AG09319 (cell line): ENCODE data around the gene CNTLN.

Source experiments
- DNase-seq: peaks from one replicate; pipeline ENCODE4 v3.0.0-alpha.2; 2010; ENCODE audit warnings: low read depth; ENCODE audit errors: extremely low read depth
- TF ChIP-seq, protein P1 (sequence below): IDR thresholded peaks from 2 replicates; pipeline ENCODE4 v1.5.1; 2011; ENCODE audit warnings: low read depth, mild to moderate bottlenecking, inconsistent platforms, low read length, moderate library complexity

The CNTLN gene

DNA sequence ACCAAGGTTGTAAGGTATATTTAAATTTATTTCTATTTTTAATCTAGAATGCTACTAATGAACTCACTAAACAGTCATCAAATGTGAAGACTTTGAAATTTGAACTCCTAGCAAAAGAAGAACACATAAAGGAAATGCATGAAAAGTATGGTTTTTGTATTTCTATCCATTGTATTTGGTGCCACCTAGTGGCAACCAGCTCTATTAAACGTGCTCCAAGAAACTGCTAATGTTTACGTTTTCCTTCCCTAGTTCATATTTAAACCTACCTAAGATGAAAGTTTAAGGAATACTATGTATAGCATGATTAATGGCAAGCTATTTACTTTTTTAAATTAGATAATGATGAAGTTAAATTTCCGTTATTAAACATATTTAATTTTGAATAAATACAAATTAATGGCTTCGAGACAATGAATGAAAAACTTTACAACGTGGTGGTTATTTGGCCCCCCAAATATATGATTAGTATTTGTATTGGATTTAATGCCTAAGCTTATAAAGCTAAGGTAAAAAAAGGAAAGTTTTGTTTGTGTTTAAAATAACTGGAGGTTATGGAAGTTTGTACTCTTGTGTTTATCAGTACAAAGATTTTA lies 328.1 kb downstream of the CNTLN start:
- DNase-seq, result peak; percentile 28
- TF ChIP-seq, protein P1, sequence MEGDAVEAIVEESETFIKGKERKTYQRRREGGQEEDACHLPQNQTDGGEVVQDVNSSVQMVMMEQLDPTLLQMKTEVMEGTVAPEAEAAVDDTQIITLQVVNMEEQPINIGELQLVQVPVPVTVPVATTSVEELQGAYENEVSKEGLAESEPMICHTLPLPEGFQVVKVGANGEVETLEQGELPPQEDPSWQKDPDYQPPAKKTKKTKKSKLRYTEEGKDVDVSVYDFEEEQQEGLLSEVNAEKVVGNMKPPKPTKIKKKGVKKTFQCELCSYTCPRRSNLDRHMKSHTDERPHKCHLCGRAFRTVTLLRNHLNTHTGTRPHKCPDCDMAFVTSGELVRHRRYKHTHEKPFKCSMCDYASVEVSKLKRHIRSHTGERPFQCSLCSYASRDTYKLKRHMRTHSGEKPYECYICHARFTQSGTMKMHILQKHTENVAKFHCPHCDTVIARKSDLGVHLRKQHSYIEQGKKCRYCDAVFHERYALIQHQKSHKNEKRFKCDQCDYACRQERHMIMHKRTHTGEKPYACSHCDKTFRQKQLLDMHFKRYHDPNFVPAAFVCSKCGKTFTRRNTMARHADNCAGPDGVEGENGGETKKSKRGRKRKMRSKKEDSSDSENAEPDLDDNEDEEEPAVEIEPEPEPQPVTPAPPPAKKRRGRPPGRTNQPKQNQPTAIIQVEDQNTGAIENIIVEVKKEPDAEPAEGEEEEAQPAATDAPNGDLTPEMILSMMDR, result peak; percentile 64

DNA sequence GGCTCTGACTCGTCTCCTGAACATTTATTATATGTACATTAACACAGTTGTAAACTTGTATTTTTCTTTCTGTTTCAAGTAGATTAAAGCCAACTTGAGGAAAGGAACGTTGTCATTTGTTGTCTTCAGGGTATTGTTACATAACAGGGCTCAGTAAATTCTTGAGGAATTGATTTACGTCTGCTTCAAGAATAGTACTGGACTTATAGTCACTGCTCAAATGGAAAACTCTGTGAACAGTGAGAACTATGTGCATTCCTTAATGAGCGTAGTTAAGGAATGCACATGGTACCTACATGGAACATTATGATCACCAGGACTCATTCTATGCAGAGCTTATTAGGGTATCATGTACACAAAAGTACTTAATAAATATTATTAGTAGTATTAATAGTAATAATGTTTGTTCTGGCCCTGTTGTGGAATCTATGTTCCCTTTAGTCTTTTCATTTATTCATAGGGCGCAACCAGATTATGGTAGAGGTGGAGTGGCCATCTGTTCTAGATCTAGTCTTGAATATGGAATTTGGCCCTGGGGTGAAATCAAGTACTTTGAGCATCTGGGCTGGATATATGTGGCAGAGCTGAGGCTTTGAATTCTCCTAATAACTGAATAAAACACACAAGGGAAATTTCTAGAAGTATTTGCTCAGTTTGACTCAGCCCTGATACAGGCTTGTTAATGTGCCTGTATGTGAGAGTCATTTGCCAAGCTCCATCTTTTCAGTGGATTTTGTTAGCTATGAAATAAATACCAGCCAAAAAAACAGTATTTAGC lies 335.4 kb downstream of the CNTLN start:
- no peak for DNase-seq
- TF ChIP-seq, protein P1, result no peak

DNA sequence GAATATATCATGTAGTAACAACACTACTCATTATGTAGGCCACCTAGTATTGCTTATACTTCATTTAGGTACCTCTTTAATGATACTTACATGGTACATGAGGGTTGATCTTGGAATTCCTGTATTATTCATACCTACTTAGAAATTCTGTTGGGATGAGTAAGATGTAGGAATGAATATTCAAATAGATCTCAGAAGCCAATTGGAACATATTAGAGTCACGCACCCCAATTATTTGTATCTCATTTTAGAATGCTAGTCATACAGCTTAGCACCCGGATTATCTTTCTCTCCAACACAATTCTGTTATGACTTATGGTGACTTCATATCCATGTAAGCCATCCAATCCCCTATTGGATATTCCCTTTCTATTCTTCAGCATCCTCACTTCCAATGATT lies 337.3 kb downstream of the CNTLN start:
- TF ChIP-seq, protein P1, result no peak
- no peak for DNase-seq

DNA sequence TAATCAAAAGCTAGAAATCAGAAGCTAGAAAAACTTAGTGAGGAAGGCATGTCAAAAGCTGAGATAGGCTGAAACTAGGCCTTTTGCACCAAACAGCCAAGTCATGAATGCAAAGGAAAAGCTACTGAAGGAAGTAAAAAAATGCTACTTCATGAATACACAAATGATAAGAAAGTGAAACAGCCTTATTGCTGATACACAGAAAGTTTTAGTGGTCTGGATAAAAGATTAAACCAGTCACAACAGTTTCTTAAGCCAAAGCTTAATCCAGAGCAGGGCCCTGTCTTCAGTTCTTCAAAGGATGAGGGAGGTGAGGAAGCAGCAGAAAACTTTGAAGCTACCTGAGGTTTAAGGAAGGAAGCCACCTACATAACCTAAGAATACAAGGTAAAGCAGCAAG lies 341.6 kb downstream of the CNTLN start:
- no peak for DNase-seq
- TF ChIP-seq, protein P1, result no peak

DNA sequence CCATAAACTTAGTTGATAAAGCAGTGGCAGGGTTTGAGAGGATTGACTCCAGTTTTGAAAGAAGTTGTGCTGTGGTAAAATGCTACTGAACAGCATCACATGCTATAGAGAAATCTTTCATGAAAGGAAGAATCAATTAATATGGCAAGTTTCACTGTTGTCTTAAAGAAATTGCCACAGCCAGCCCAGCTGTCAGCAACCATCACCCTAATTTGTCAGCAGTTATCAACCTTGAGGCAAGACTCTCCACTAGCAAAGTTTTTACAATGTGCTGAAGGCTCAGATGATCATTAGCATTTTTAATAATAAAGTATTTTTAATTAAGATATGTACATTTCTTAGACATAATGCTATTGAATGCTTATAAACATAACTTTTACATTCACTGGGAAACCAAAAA lies 343.0 kb downstream of the CNTLN start:
- DNase-seq, result no peak
- TF ChIP-seq, protein P1, result no peak

DNA sequence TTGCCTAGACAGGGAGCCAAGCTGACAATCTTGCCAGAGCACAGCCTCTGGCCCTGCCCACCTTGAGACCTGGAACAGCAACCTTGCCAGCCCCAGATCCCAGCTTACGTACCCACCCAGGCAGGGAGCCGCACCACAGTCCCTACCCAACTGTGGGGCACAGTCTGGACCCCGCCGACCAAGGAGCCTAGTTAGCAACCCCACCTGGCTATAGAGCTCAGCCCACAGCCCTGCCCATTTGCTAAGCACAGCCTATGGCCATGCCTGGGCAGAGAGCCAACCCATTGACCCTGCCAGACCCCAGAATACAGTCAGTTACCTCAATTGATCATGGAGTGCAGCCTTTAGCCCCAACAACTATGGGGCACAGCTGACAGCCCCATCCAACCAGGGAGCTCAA lies 346.1 kb downstream of the CNTLN start:
- TF ChIP-seq, protein P1, result no peak
- no peak for DNase-seq

DNA sequence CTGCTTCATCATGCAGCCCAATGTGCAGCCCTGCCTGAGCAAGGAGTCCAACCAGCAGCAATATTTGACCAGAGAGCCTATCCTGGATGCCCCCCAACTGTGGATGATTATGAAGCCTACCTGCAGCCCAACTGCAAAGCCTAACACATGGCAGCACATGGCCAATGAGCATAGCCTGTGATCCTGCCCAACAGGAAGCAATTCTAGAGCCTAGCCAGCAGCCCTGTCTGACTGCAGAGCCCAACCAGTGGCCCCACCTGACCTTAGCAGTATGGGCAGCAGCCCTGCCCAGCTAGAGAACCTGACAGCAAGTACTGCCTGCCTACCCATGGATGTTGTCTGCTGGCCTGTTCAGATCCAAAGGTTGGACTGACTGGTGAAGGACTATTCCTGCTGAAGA lies 346.7 kb downstream of the CNTLN start:
- DNase-seq, result no peak
- TF ChIP-seq, protein P1, result no peak
